HepG2 (cell line): ENCODE results near the gene EPDR1. TPM values are rescaled to one million over a fixed set of nuclear protein-coding genes. Genes with fewer than 3 reads are reported as not detected.

Experiments
- ATAC-seq: fragments of 200-7000 bp; cut with Tn5 transposase; 3 replicates; pipeline ENCODE4 v1.9.1; 2020; ENCODE audit warnings: mild to moderate bottlenecking, moderate library complexity
- BruUV-seq: library from RNA; stranded (reverse); fragments of 400-500 nt; replicated peaks from 2 replicates; lab custom pipeline; 2021; lab: Mats Ljungman, UMichigan
- CTCF ChIA-PET: fragments of 300-600 bp; formaldehyde crosslinking; extraction: SDS; loops from one replicate; lab custom pipeline; 2021; ENCODE audit warnings: low total read pairs, inconsistent platforms, low intra/inter-chr PET ratio; lab: Yijun Ruan, JAX
- POLR2A ChIA-PET: fragments of 350-600 bp; sonication (Branson Sonifier 250); formaldehyde crosslinking; loops from one replicate; lab custom pipeline; 2020; ENCODE audit warnings: antibody characterized with exemption, inconsistent platforms; lab: Yijun Ruan, JAX
- DNase-seq: peaks from one replicate; pipeline ENCODE4 v3.0.0-alpha.2; 2015; ENCODE audit warnings: low spot score
- FAIRE-seq: peaks from 3 replicates; lab custom pipeline; 2011; peaks lifted over from hg19 to GRCh38; lab: Jason Lieb, UNC
- H2AFZ ChIP-seq: one replicate; pipeline ENCODE4 v1.6.1; 2011; ENCODE audit warnings: low read length, inconsistent platforms
- H3K27ac ChIP-seq: fragments of 300-600 bp; 3 replicates; pipeline ENCODE4 v1.8.0; 2011; ENCODE audit warnings: mixed run types, mild to moderate bottlenecking, mixed read lengths, low read length, inconsistent platforms; ENCODE audit not compliant: insufficient read depth; ENCODE audit errors: extremely low read length
- H3K27me3 ChIP-seq, 2 experiments: fragments of 200-600 bp in 1 of 2; 2 replicates in 1 of 2; 3 replicates in 1 of 2; pipeline versions ENCODE4 v1.6.0 to v1.8.0; 2011; ENCODE audit warnings: low read length in 2 of 2, mild to moderate bottlenecking in 2 of 2, moderate library complexity in 2 of 2, inconsistent platforms in 1 of 2; ENCODE audit not compliant: insufficient read depth in 2 of 2, control insufficient read depth in 1 of 2
- H3K36me3 ChIP-seq, 2 experiments: fragments of 200-600 bp in 1 of 2; replicated peaks in 1 of 2; 2 replicates in 1 of 2; 3 replicates in 1 of 2; pipeline versions ENCODE4 v1.5.1 to v1.8.0; 2011; ENCODE audit warnings: low read length in 2 of 2, inconsistent platforms in 1 of 2; ENCODE audit not compliant: insufficient read depth in 2 of 2, control insufficient read depth in 1 of 2
- H3K4me1 ChIP-seq: 2 replicates; pipeline ENCODE4 v1.5.1; 2012; ENCODE audit warnings: low read length, inconsistent platforms; ENCODE audit not compliant: insufficient read depth
- H3K4me2 ChIP-seq: 2 replicates; pipeline ENCODE4 v1.6.0; 2011; ENCODE audit warnings: low read depth, low read length, inconsistent platforms
- H3K4me3 ChIP-seq, 3 experiments: fragments of 200-600 bp in 1 of 3; sonication (generic), shearing (Covaris generic) in 1 of 3; replicated peaks in 1 of 3; 2 replicates each; pipeline ENCODE4 v1.5.1; 2011 to 2016; ENCODE audit warnings: low read length in 3 of 3, inconsistent platforms in 2 of 3, low read depth in 2 of 3, mild to moderate bottlenecking in 2 of 3, control low read depth in 1 of 3, mixed read lengths in 1 of 3; ENCODE audit not compliant: insufficient read depth in 1 of 3
- H3K79me2 ChIP-seq: one replicate; pipeline ENCODE4 v1.6.1; 2011; ENCODE audit warnings: low read length, inconsistent platforms; ENCODE audit not compliant: insufficient read depth
- H3K9ac ChIP-seq: 2 replicates; pipeline ENCODE4 v1.6.0; 2011; ENCODE audit warnings: mild to moderate bottlenecking, low read depth, low read length, inconsistent platforms; ENCODE audit not compliant: insufficient read depth
- H3K9me3 ChIP-seq: 2 replicates; pipeline ENCODE4 v1.5.1; 2012; ENCODE audit warnings: mild to moderate bottlenecking, low read length
- H4K20me1 ChIP-seq: 2 replicates; pipeline ENCODE4 v1.6.0; 2011; ENCODE audit warnings: inconsistent platforms, mild to moderate bottlenecking, low read length, moderate library complexity; ENCODE audit not compliant: insufficient read depth
- ETV5 ChIP-seq: IDR thresholded peaks from 2 replicates; pipeline ENCODE4 v1.6.1; 2018; ENCODE audit warnings: missing biosample characterization, missing genetic modification reagents, inconsistent platforms, borderline replicate concordance
- GPBP1L1 ChIP-seq: sonication (generic); formaldehyde crosslinking; IDR thresholded peaks from 2 replicates; pipeline ENCODE4 v1.5.0; 2020; ENCODE audit warnings: mild to moderate bottlenecking, missing genetic modification reagents
- HNF4A ChIP-seq: sonication (generic); formaldehyde crosslinking; IDR thresholded peaks from 2 replicates; pipeline ENCODE4 v1.4.0; 2020; ENCODE audit warnings: missing genetic modification reagents
- HOXA3 ChIP-seq: sonication (generic); formaldehyde crosslinking; IDR thresholded peaks from 2 replicates; pipeline ENCODE4 v1.5.0; 2020; ENCODE audit warnings: missing genetic modification reagents
- MAFK ChIP-seq, 2 experiments: IDR thresholded peaks in 1 of 2; conservative IDR thresholded peaks in 1 of 2; 2 replicates each; pipeline ENCODE4 v1.6.1; 2011; ENCODE audit warnings: improper control_type of control experiment in 2 of 2, low read length in 2 of 2
- PHF20 ChIP-seq: sonication (generic); formaldehyde crosslinking; IDR thresholded peaks from 2 replicates; pipeline ENCODE4 v1.5.0; 2020; ENCODE audit warnings: mild to moderate bottlenecking, missing genetic modification reagents
- TFDP2 ChIP-seq: sonication (generic); formaldehyde crosslinking; IDR thresholded peaks from 2 replicates; pipeline ENCODE4 v1.4.0; 2020; ENCODE audit warnings: missing genetic modification reagents
- ZNF281 ChIP-seq: sonication (generic); formaldehyde crosslinking; IDR thresholded peaks from 2 replicates; pipeline ENCODE4 v1.4.0; 2020; ENCODE audit warnings: missing genetic modification reagents, borderline replicate concordance
- ZNF33A ChIP-seq: sonication (generic); formaldehyde crosslinking; IDR thresholded peaks from 2 replicates; pipeline ENCODE4 v1.5.1; 2020; ENCODE audit warnings: missing genetic modification reagents, mild to moderate bottlenecking, moderate library complexity, borderline replicate concordance
- ZNF747 ChIP-seq: sonication (generic); formaldehyde crosslinking; IDR thresholded peaks from 2 replicates; pipeline ENCODE4 v1.8.1; 2023; ENCODE audit warnings: missing genetic modification reagents, mild to moderate bottlenecking, borderline replicate concordance
- WGBS: methylation state at CpG from one replicate; pipeline ENCODE4 v1.1.6; 2017; ENCODE audit warnings: low lambda C conversion rate; 5-methylcytosine and 5-hydroxymethylcytosine counted together
- in situ Hi-C: cut with HindIII; loops from 2 replicates; pipeline ENCODE4 v1.10.0; 2017; ENCODE audit warnings: low pct_unique_long_range_greater_than_20kb; ENCODE audit not compliant: extremely low pct_ligation_motif_present
- intact Hi-C: fragments of 100-400 bp; cut with micrococcal nuclease; formaldehyde crosslinking; loops from one replicate; pipeline ENCODE4 v1.10.0; 2022; ENCODE audit not compliant: unreplicated experiment
- polyA plus RNA-seq, 8 experiments: library from polyadenylated mRNA; depleted of rRNA in 3 of 8; stranded (reverse) in 7 of 8; unstranded in 1 of 8; fragments of >200 nt; fragmentation: Illumina TruSeq in 4 of 8; extraction: Trizol in 4 of 8; gene quantifications; 2 replicates each; pipeline versions ENCODE4 v1.2.1 to v1.2.3, GENCODE V29; 2011 to 2016; ENCODE audit warnings: low read depth in 4 of 8, missing spikeins in 1 of 8, mixed read lengths in 1 of 8; ENCODE audit not compliant: insufficient read depth in 1 of 8
- total RNA-seq, 5 experiments: library from RNA; depleted of rRNA; stranded (reverse); fragments of >200 nt; fragmentation: Illumina TruSeq; extraction: Trizol; gene quantifications; 2 replicates each; pipeline ENCODE4 v1.2.3, GENCODE V29; 2016; ENCODE audit warnings: low read depth in 1 of 5

The EPDR1 gene
- total and polyA plus RNA-seq, 2 of the 13 experiments (the other 11 are each of a cell fraction or from before 2014, with no cell fraction given): 38.3 to 50.2 TPM

- Histone ChIP-seq H3K4me2 (no peak overlapping the region), H3K79me2 (no peaks in the 10 kb centered on the region), H3K4me1 (peaks cover 29% of the 10 kb centered on the region), H2AFZ (no peak overlapping the region), H3K27ac (no peak overlapping the region), H3K9ac (no peak overlapping the region), H3K4me3 (no peak overlapping the region), H4K20me1 (no peaks in the 10 kb centered on the region), H3K36me3 (no peaks in the 10 kb centered on the region), H3K27me3 (no peaks in the 10 kb centered on the region), H3K9me3 (no peaks in the 10 kb centered on the region)
- CTCF ChIA-PET: no interaction called here
- ATAC-seq (no peak), DNase-seq (no peak), FAIRE-seq (no peak)
- no TSS peak for BruUV-seq
- in situ Hi-C loops (loop anchor here (5.0 to 25.0 kb wide), 3 partner anchors 205 to 438 kb away; no protein-coding TSS in a partner anchor), intact Hi-C loops (loop anchor here (2.0 to 5.0 kb wide), 3 partner anchors 17 to 438 kb away; partner anchors contain the start of gene SFRP4)
- 4% methylated on average over 3 of the region's 3 CpGs for whole genome bisulfite sequencing
- POLR2A ChIA-PET: no interaction called here
- TF ChIP-seq MAFK (conservative IDR thresholded peaks at IDR 0.05 in 1 of 2, IDR thresholded peaks at IDR 0.05 in 1 of 2; ENCODE audit: low read length in 2 of 2): no peak
- TF ChIP-seq ZNF747: no peak
- no peak for TF ChIP-seq GPBP1L1
- no peak for TF ChIP-seq ETV5 (CRISPR knock-in tag)
- no peak for TF ChIP-seq HOXA3
- TF ChIP-seq HNF4A (CRISPR knock-in tag): no peak
- TF ChIP-seq PHF20 (CRISPR knock-in tag): no peak
- no peak for TF ChIP-seq ZNF281
- no peak for TF ChIP-seq ZNF33A (CRISPR knock-in tag)
- TF ChIP-seq TFDP2: no peak
- TF ChIP-seq, all 625 proteins: peak for 0
Observed at GRCh38 chr7:37899712-37900247, 20.7 kb upstream of the EPDR1 start.
